ENCODE results near the gene ZNF730. TPM values are rescaled to one million over a fixed set of nuclear protein-coding genes. Genes with fewer than 3 reads are reported as not detected.
"Not testable (repeated sequence)": the region's sequence is repeated elsewhere in the genome, so short reads cannot be mapped to it uniquely, and the experiment has no call there.

ZNF730 gene
- under 1 TPM; 0.17 to 0.61 TPM for total RNA-seq

- ATAC-seq (replicated peaks) = peak; percentile 98
- Mint-ChIP-seq H3K36me3 (ENCODE audit: low read depth) (no peaks in the 10 kb centered on the region), H3K27me3 (peaks cover 29% of the 10 kb centered on the region), H3K4me3 (peak within 1 kb of the TSS; percentile 75), H3K4me1 (no peaks in the 10 kb centered on the region), H3K27ac (no peak within 1 kb of the TSS), H3K9me3 (peaks cover 3% of the 10 kb centered on the region)
Observed at GRCh38 chr19:23116802-23117571, at the start of gene ZNF730. ZNF730 (plus strand) TSS chr19:23117025; CDS start chr19:23117174, 149 bp downstream.

- Mint-ChIP-seq H3K27me3 (peaks cover 47% of the 10 kb centered on the region), H3K4me1 (no peaks in the 10 kb centered on the region), H3K36me3 (ENCODE audit: low read depth) (no peaks in the 10 kb centered on the region), H3K27ac (no peak overlapping the region), H3K9me3 (peaks cover 3% of the 10 kb centered on the region), H3K4me3 (no peak overlapping the region)
- ATAC-seq (replicated peaks) = no peak
Observed at GRCh38 chr19:23070353-23071146, 46.3 kb upstream of the ZNF730 start.

DNA sequence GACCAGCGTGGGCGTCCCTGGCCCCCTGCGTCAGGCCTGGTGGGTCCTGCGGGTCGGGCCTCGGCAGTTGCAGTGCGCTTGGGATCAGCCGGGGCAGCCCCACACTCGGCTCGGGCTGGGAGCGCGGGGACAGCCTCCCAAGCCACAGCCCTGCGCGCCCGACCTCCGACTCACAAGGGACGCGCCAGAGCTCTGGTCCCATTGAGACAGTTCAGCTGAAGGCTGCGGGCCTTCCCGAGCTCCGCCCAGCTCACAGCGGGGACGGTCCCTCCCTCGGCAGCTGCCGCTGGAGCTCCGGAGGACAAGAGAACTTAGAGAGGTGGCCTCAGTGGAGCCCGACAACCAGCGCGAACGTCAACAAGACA, 45.7 kb upstream of the ZNF730 start:
- peaks cover 3% of the 10 kb centered on the region for H3K9me3 Mint-ChIP-seq
- no peak for ATAC-seq (replicated peaks)
- H3K36me3 Mint-ChIP-seq (ENCODE audit: low read depth) = no peaks in the 10 kb centered on the region
- no peaks in the 10 kb centered on the region for H3K4me1 Mint-ChIP-seq
- H3K27me3 Mint-ChIP-seq = peaks cover 51% of the 10 kb centered on the region
- H3K27ac Mint-ChIP-seq = no peak overlapping the region
- H3K4me3 Mint-ChIP-seq = no peak overlapping the region

- Mint-ChIP-seq H3K4me1 (no peaks in the 10 kb centered on the region), H3K27ac (no peak overlapping the region), H3K4me3 (no peak overlapping the region), H3K27me3 (peaks cover 28% of the 10 kb centered on the region), H3K36me3 (ENCODE audit: low read depth) (no peaks in the 10 kb centered on the region), H3K9me3 (no peaks in the 10 kb centered on the region)
- no peak for ATAC-seq (replicated peaks)
Observed at GRCh38 chr19:23075031-23075733, 41.6 kb upstream of the ZNF730 start.

GRCh38 chr19:23077776-23078175, 39.0 kb upstream of the ZNF730 start:
- not testable (repeated sequence) for H3K36me3 Mint-ChIP-seq (ENCODE audit: low read depth); H3K4me1 Mint-ChIP-seq; H3K27ac Mint-ChIP-seq; ATAC-seq (replicated peaks); H3K9me3 Mint-ChIP-seq; H3K4me3 Mint-ChIP-seq
- H3K27me3 Mint-ChIP-seq = peaks cover 17% of the 10 kb centered on the region

DNA sequence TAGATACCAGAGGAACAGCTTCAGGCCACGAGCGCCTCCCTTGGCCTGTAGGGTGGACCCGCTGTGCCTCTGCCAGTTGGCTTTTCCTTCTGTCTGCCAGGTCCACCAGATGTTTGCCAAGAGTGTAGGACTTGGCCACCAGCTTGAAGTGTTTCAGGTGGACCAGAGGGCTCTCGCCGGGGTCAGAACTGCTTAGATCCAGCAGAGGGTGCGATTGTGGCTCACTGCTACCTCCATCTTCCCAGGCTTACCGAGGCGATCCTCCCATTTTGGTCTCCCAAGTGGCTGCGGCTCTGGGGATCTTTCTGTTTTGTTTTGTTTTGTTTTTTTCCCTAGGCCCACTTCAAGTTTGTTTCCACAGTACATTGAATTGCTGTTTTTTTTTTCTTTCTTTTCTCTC, 23.0 kb upstream of the ZNF730 start:
- Mint-ChIP-seq H3K27me3 (no peaks in the 10 kb centered on the region), H3K27ac (no peak overlapping the region), H3K4me1 (no peaks in the 10 kb centered on the region), H3K36me3 (ENCODE audit: low read depth) (no peaks in the 10 kb centered on the region), H3K4me3 (no peak overlapping the region), H3K9me3 (peaks cover 27% of the 10 kb centered on the region)
- ATAC-seq (replicated peaks) = no peak

- Mint-ChIP-seq H3K9me3 (peaks cover 26% of the 10 kb centered on the region), H3K27me3 (no peaks in the 10 kb centered on the region)
Observed at GRCh38 chr19:23095418-23095817, 21.4 kb upstream of the ZNF730 start.

DNA sequence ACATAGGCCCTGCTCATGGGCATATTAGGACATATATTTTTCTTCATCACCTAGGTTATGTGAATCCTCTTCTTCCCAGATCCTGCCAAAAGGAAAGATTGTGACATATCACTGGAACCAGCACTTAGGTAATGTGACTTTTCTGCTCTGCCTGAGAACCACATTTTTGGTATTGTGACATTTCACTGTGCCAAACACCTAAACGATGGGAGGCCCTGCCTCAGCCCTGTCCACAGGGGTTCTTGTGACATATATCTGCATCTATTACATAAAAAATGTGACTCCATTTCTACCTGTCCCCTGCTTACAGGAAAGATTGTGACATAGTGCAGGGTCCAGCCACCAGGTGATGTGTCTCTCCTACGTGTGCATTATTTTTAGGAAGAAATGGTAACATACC, 18.5 kb upstream of the ZNF730 start:
- Mint-ChIP-seq H3K27ac (no peak overlapping the region), H3K9me3 (peaks cover 19% of the 10 kb centered on the region), H3K36me3 (ENCODE audit: low read depth) (no peaks in the 10 kb centered on the region), H3K27me3 (no peaks in the 10 kb centered on the region), H3K4me1 (no peaks in the 10 kb centered on the region), H3K4me3 (no peak overlapping the region)
- ATAC-seq (replicated peaks) = no peak

More at GRCh38 chr19:23095418-23095817, 21.4 kb upstream of the ZNF730 start:
- no peak for ATAC-seq (replicated peaks)
- no peak overlapping the region for H3K27ac Mint-ChIP-seq
- H3K36me3 Mint-ChIP-seq (ENCODE audit: low read depth) = no peaks in the 10 kb centered on the region
- no peak overlapping the region for H3K4me3 Mint-ChIP-seq
- H3K4me1 Mint-ChIP-seq = no peaks in the 10 kb centered on the region

- Mint-ChIP-seq H3K4me3 (no peak overlapping the region), H3K27me3 (no peaks in the 10 kb centered on the region), H3K4me1 (no peaks in the 10 kb centered on the region), H3K9me3 (peaks cover 18% of the 10 kb centered on the region), H3K27ac (no peak overlapping the region), H3K36me3 (ENCODE audit: low read depth) (no peaks in the 10 kb centered on the region)
- no peak for ATAC-seq (replicated peaks)
Observed at GRCh38 chr19:23098988-23099387, 17.8 kb upstream of the ZNF730 start.

- peaks cover 16% of the 10 kb centered on the region for H3K9me3 Mint-ChIP-seq
- no peak for ATAC-seq (replicated peaks)
- H3K27ac Mint-ChIP-seq = no peak overlapping the region
- H3K36me3 Mint-ChIP-seq (ENCODE audit: low read depth) = no peaks in the 10 kb centered on the region
- H3K4me1 Mint-ChIP-seq = no peaks in the 10 kb centered on the region
- H3K27me3 Mint-ChIP-seq = no peaks in the 10 kb centered on the region
- no peak overlapping the region for H3K4me3 Mint-ChIP-seq
Observed at GRCh38 chr19:23099966-23100365, 16.9 kb upstream of the ZNF730 start.

DNA sequence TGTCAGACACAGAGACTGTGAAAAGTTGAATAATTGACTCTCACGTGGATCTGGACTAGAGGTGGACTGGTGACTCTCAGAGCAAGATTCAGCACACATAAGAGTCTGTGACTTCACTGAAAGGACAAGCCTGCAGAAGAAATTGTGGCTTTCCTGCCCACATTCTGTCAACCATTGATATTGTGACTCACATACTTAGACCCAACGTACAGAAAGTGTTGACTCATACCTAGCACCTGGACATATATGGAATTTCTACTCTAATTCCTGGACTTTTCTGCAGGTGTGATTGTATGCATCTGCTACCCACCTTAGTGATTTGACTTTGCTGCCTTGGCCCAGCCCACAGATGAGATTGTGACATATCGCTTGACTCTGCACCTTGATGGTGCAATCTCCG, 15.6 kb upstream of the ZNF730 start:
- Mint-ChIP-seq H3K9me3 (peaks cover 4% of the 10 kb centered on the region), H3K4me3 (no peak overlapping the region), H3K36me3 (ENCODE audit: low read depth) (no peaks in the 10 kb centered on the region), H3K27ac (no peak overlapping the region), H3K4me1 (no peaks in the 10 kb centered on the region), H3K27me3 (no peaks in the 10 kb centered on the region)
- peak; percentile 37 for ATAC-seq (replicated peaks)

GRCh38 chr19:23118400-23118799, 1.6 kb downstream of the ZNF730 start:
- ATAC-seq (replicated peaks) = no peak
- Mint-ChIP-seq H3K36me3 (ENCODE audit: low read depth) (no peaks in the 10 kb centered on the region), H3K4me3 (peak overlapping the region; percentile 75), H3K27ac (no peak overlapping the region), H3K27me3 (peaks cover 29% of the 10 kb centered on the region), H3K9me3 (peaks cover 3% of the 10 kb centered on the region), H3K4me1 (no peaks in the 10 kb centered on the region)

- H3K9me3 Mint-ChIP-seq; H3K4me3 Mint-ChIP-seq; ATAC-seq (replicated peaks); H3K27me3 Mint-ChIP-seq; H3K36me3 Mint-ChIP-seq (ENCODE audit: low read depth); H3K4me1 Mint-ChIP-seq; H3K27ac Mint-ChIP-seq: not testable (repeated sequence)
Observed at GRCh38 chr19:23134211-23134610, 17.4 kb downstream of the ZNF730 start.

DNA sequence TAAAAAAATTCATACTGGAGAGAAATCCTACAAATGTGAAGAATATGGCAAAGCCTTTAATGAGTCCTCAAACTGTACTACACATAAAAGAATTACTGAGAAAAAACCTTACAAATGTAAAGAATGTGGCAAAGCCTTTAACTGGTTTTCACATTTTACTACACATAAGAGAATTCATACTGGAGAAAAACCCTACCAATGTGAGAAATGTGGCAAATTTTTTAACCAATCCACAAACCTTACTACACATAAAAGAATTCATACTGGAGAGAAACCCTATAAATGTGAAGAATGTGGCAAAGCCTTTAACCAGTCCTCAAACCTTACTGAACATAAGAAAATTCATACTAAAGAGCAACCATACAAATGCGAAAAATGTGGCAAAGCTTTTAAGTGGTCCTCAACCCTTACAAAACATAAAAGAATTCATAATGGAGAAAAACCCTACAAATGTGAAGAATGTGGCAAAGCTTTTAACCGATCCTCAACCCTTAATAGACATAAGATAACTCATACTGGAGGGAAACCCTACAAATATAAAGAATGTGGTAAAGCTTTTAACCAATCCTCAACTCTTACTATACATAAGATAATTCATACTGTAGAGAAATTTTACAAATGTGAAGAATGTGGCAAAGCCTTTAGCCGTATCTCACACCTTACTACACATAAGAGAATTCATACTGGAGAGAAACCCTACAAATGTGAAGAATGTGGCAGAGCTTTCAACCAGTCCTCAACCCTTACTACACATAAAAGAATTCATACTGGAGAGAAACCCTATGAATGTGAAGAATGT, 29.0 kb downstream of the ZNF730 start:
- no peaks in the 10 kb centered on the region for H3K36me3 Mint-ChIP-seq (ENCODE audit: low read depth)
- no peaks in the 10 kb centered on the region for H3K27me3 Mint-ChIP-seq
- peaks cover 20% of the 10 kb centered on the region for H3K9me3 Mint-ChIP-seq
- H3K4me3 Mint-ChIP-seq = no peak overlapping the region
- H3K27ac Mint-ChIP-seq = no peak overlapping the region
- ATAC-seq (replicated peaks) = no peak
- H3K4me1 Mint-ChIP-seq = no peaks in the 10 kb centered on the region

All from activated T-helper 17 cell treated with anti-CD3 and anti-CD28 coated beads, Interleukin-2, amount 50 U/mL, for 72 hours (primary cell).